CD4-positive, alpha-beta T cell treated with Interleukin-6 for 4 hours (primary cell): ENCODE results near the gene XAGE3.

Source experiments
- DNase-seq: peaks from one replicate; pipeline ENCODE4 v3.0.0-alpha.2; 2020; ENCODE audit warnings: mixed read lengths

Gene XAGE3

DNA sequence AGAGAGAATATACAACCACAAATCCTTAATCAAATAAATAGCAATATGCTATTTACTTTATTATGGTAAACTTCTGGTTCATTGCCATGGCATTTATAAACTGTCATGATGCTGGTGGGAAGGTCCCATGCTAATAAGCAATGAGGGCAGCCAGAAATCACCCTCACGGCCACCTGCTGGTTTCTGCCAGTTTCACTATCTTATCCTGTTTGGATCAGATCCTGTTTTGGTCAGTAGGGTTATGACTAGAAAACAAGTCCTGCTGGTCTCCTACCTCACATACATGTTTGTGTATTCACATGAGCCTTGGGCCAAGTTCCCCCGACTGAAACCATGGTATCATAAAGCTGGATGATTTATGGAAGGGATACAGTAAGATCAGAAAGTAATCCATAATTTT lies 28.7 kb downstream of the XAGE3 start:
- no peak for DNase-seq

DNA sequence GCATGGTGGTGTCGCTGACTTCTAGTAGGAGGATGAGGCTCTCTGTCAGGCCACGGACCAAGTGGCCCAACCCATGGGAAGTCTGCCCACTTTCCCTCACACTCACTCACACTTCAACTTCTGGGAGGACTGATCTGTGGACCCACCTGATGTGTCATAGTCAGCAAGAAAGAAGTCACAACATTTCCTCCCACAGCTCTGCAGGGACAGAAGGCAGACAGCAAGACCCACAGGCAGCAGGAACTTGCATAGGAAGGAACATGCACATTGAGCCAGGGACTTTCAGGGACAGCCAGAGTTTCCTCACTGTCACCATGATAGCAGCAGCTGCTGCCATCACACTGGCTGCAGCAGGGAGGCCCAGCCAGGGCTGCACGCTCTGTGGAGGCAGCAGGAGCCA lies 37.3 kb downstream of the XAGE3 start:
- no peak for DNase-seq

DNA sequence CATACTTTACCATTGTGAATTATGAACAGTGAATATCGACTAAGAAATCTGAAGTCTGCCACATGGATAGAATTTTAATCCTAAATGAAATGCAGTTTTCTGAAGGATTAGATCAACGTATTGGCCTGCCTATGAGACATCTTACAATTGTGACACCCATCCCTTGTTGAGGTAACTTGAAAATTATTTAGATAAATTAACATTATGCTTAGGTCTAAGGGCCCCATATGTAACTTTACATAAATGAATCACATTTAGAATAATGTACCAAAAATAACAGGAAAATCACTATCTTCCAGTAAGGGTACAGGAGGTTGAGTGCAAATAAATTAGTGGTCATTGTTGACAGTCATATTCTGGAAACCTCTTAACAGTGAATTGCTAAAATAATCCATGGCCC lies 43.3 kb downstream of the XAGE3 start:
- no peak for DNase-seq

GRCh38 chrX:52821079-52821760 lies 46.7 kb downstream of the XAGE3 start:
- DNase-seq, result no peak

DNA sequence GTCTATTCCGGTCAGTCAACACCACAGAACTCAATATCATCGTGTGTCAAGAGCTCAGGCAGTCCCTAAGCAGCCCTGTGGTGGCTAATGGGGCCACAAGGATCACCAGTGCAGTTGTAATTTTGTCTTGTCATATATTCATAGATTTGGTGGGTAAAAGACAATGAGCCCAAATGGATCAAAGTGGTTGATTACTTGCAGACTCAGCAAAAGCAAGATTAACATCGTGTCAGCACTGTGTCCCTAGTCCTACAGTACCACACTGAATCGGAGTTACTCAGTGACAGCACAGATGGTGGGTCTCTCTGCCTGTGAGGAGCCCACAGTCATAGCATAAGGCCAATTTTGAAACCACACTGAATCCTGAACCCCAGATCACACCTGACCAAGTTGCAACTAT lies 48.1 kb downstream of the XAGE3 start:
- no peak for DNase-seq
